COLO829 (cell line): ENCODE measurements around the gene RAD51D.
A peak's percentile ranks its signal among the peaks of the same experiment; 100 is the strongest.
"Not testable (repeated sequence)": the region's sequence is repeated elsewhere in the genome, so short reads cannot be mapped to it uniquely, and the experiment has no call there.

ENCODE experiments used
- DNase-seq: peaks from one replicate; pipeline ENCODE4 v3.0.0; 2012; ENCODE audit warnings: low spot score

The RAD51D gene

GRCh38 chr17:35119370-35120165, at the start of gene RAD51D:
Gene RAD51D, minus strand, starts transcription at chr17:35119860. Its CDS starts 247 bp downstream, at chr17:35119613.
- peak; percentile 62 for DNase-seq

GRCh38 chr17:35167666-35168065, 48.0 kb upstream of the RAD51D start:
- DNase-seq = no peak

GRCh38 chr17:35167046-35167445, 47.4 kb upstream of the RAD51D start:
- DNase-seq = no peak

- DNase-seq = no peak
These were observed 46.9 kb upstream of the RAD51D start for GRCh38 chr17:35166526-35166925.

- no peak for DNase-seq
These were observed 45.1 kb upstream of the RAD51D start for GRCh38 chr17:35164716-35165115.

GRCh38 chr17:35163886-35164285, 44.2 kb upstream of the RAD51D start:
- no peak for DNase-seq

DNA sequence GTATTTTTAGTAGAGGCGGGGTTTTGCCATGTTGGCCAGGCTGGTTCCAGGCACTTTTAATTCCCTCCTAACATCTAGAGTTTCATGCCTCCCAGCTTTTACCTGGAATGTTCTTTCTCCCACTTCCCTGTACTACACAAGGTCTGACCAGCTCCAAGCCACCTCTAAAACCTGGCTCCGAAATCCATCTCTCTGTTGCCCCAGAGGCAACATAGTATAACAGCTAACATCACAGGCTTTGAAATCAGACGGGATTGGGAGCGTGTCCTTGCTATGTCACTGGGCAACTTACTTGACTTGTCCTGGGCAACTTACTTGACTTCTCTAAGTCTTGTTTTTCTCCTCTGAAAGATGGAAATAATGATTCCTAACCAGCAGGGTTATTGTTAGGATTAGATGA, 43.1 kb upstream of the RAD51D start:
- DNase-seq = no peak

DNA sequence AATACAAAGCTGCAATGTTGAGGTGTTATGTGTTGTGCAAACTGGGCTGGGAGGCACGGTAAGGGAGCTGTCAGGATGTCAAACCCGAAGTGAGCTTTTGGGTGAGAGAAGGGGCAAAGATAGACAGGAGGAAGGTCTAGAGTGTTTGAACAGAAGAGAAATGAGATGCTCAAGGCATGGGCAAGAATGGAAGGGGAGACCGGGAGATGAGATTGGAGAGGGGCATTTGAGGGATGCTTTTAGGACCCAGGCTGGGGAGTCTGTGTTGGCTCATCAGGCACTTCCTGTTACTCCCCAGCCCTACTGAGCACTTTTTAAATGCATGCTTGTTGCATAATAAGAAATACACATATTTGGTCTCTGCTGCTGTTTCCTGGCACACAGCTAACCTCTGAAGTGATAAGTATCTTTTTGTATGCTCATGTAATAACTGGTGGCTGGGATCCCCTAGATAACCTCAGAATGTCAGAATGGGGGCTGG, 41.7 kb upstream of the RAD51D start:
- no peak for DNase-seq

DNA sequence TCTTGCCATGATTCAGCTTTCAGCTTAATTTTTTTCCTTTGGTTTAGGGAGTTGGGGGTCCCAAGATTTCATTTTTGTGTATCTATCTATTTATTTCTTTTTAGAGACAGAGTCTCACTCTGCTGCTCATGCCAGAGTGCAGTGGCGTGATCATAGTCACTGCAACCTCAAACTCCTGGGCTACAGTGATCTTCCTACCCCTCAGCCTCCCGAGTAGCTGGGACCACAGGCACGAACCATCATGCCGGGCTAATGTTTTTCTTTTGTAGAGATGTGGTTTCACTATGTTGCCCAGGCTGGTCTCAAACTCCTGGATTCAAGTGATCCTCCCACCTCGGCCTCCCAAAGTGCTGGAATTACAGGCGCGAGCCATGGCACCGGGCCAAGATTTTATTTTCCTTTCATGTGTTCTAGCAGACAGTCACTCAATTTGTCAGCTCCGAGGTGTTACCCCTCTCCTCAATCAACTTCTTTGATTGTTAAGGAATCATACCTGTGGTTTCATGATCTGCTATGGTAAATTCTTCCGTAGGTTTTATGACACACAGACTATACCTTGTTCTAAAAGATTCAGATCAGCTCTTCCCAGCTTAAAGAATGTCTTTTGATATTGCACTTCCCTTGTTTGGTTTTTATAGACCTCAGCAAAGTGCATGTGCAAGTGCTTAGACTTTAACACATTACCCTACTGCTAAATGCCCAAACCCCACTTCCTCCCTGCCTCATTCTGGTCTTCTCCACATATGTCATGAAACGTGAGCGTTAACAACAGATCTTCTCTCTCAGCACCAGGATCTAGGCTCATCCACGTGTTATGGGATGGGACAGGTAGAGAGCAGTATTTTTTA, 40.9 kb upstream of the RAD51D start:
- DNase-seq = no peak

GRCh38 chr17:35159940-35160339, 40.3 kb upstream of the RAD51D start:
- no peak for DNase-seq

DNA sequence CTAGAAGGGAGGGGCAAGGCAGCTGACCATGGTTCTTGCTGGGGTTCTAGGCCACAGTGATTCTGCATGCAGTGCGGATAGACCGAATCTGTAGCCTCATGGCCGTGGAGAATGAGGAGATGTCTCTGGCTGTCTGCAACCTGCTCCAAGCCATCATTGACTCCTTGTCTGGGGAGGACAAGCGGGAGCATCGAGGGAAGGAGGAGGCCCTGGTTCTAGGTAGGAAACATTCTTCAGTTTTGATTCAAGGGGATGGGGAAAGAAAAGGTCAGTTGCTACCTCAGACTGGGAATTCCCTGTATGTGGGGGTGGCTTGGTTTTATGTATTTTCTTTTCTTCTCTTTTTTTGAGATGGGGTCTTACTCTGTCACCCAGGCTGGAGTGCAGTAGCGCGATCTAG, 35.6 kb upstream of the RAD51D start:
- no peak for DNase-seq

GRCh38 chr17:35154196-35155165, 34.8 kb upstream of the RAD51D start:
- no peak for DNase-seq

GRCh38 chr17:35152421-35153140, 32.9 kb upstream of the RAD51D start:
- no peak for DNase-seq

DNA sequence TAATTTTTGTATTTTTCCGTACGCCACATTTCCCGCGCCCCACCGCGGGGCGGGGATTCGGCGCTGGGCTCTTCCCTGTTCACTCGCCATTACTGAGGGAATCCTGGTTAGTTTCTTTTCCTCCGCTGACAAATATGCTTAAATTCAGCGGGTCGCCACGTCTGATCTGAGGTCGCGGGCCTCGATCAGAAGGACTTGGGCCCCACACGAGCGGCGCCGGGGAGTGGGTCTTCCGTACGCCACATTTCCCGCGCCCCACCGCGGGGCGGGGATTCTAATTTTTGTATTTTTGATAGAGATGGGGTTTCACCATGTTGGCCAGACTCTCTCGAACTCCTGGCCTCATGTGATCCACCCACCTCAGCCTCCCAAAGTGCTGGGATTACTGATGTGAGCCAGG, 31.4 kb upstream of the RAD51D start:
- not testable (repeated sequence) for DNase-seq

DNA sequence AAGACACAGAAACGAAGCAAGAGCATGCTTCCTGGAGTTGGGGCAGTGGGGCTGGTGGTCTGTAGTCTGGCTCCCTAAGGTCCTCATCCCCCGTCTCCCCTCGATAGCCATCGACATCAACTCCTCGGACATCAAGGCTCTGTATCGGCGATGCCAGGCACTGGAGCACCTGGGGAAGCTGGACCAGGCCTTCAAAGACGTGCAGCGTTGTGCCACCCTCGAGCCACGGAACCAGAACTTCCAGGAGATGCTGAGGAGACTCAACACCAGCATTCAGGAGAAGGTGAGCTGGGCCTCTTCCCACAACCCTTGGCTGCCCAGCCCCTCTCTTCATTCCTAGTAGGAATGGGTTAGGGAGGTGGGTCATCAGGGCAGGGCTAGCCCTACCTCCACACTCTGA, 30.3 kb upstream of the RAD51D start:
- no peak for DNase-seq

DNA sequence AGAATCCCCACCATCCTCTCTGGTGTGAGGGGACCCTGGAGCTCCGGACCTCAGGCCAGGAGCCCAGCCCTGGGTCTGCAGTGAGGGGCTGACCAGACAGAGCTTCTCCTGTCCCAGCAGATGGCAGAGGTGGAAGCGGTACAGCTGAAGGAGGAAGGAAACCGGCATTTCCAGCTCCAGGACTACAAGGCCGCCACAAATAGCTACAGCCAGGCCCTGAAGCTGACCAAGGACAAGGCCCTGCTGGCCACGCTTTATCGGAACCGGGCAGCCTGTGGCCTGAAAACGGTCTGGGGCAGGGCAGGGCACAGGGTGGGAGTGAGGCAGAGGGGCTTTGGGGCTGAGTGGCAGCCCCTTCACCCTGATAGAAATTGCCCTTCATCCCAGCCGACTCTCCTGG, 28.5 kb upstream of the RAD51D start:
- no peak for DNase-seq

- no peak for DNase-seq
These were observed 27.8 kb upstream of the RAD51D start, which contains the start of gene UNC45B for GRCh38 chr17:35147375-35147905. Gene UNC45B, plus strand, starts transcription at chr17:35147817. Its CDS starts 447 bp downstream, at chr17:35148264.

- DNase-seq = no peak
These were observed 26.7 kb upstream of the RAD51D start for GRCh38 chr17:35146214-35146833.

- DNase-seq = no peak
These were observed 25.2 kb upstream of the RAD51D start for GRCh38 chr17:35144840-35145239.

GRCh38 chr17:35142467-35142796, 22.8 kb upstream of the RAD51D start:
- DNase-seq = no peak
